ENCODE data around the gene PPARG. TPM values are rescaled to one million over a fixed set of nuclear protein-coding genes. Genes with fewer than 3 reads are reported as not detected.
A peak's percentile ranks its signal among the peaks of the same experiment; 100 is the strongest.

The PPARG gene
- total and polyA plus RNA-seq, 2 donors (not counting 3 experiments of a cell fraction or from before 2014, with no cell fraction given), result 0.15 to 1.3 TPM

- dilution Hi-C loops (cut with MboI; ENCODE audit: extremely low pct_ligation_motif_present, low sequenced_read_pairs) (no loop called here), intact Hi-C loops (cut with micrococcal nuclease) (loop anchor here (5.0 kb wide), 2 partner anchors 163 to 182 kb away; partner anchors contain the start of gene TSEN2)
- H3K4me2 ChIP-seq (ENCODE audit: insufficient read depth, low read length), result peak overlapping the region; percentile 38
- no peak overlapping the region for H2AFZ ChIP-seq (ENCODE audit: low read depth, low read length)
- no peaks in the 10 kb centered on the region for H3K9me1 ChIP-seq (replicated peaks; ENCODE audit: control insufficient read depth, extremely low read depth, insufficient read depth, low read length)
- H3K9ac ChIP-seq (replicated peaks; ENCODE audit: extremely low read depth, insufficient read depth, low read length), result no peak overlapping the region
- H3K79me2 ChIP-seq (ENCODE audit: control insufficient read depth, insufficient read depth, low read length), result no peaks in the 10 kb centered on the region
- TF ChIP-seq GATA2 (IDR thresholded peaks at IDR 0.05; ENCODE audit: insufficient read depth, insufficient read length, low read depth, low read length) (peak; percentile 38), EZH2 (IDR thresholded peaks at IDR 0.05; ENCODE audit: borderline replicate concordance, low read depth, low read length, severe bottlenecking) (no peak), JUN (IDR thresholded peaks at IDR 0.05; ENCODE audit: borderline replicate concordance, insufficient read depth, insufficient read length, low read depth) (no peak), MYC (IDR thresholded peaks at IDR 0.05; ENCODE audit: low read depth, low read length) (no peak), FOS (IDR thresholded peaks at IDR 0.05; ENCODE audit: borderline replicate concordance, insufficient read depth, low read length) (peak; percentile 42)
- TF ChIP-seq, protein P1, sequence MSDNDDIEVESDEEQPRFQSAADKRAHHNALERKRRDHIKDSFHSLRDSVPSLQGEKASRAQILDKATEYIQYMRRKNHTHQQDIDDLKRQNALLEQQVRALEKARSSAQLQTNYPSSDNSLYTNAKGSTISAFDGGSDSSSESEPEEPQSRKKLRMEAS (IDR thresholded peaks at IDR 0.05; ENCODE audit: insufficient read depth, insufficient read length), result no peak
- H3K27me3 ChIP-seq (ENCODE audit: control insufficient read depth in 2 of 2, insufficient read depth in 2 of 2, low read length in 2 of 2), result peaks cover 3 to 10% of the 10 kb centered on the region in 2 experiments
- H3K4me1 ChIP-seq (ENCODE audit: control insufficient read depth, extremely low read depth, insufficient read depth, low read length), result peaks cover 10% of the 10 kb centered on the region
- DNase-seq (ENCODE audit: low read depth, low spot score) (peak; percentile 57), FAIRE-seq (peak; percentile 40)
- no peak overlapping the region for H3K27ac ChIP-seq (ENCODE audit: insufficient read depth, low read depth, low read length)
- BruUV-seq (replicated peaks), result no TSS peak
- no peak overlapping the region for H3K4me3 ChIP-seq (replicated peaks in 1 of 3; ENCODE audit: insufficient read depth in 1 of 3, low read depth in 1 of 3, low read length in 3 of 3)
- no peaks in the 10 kb centered on the region for H4K20me1 ChIP-seq (replicated peaks; ENCODE audit: control insufficient read depth, extremely low read depth, insufficient read depth, low read length)
- H3K9me3 ChIP-seq (replicated peaks; ENCODE audit: control insufficient read depth, insufficient read depth, low read length), result no peaks in the 10 kb centered on the region
- no peaks in the 10 kb centered on the region for H3K36me3 ChIP-seq (ENCODE audit: control insufficient read depth in 2 of 2, extremely low read depth in 1 of 2, insufficient read depth in 2 of 2, low read length in 2 of 2)
- ChIA-PET POLR2A (no interaction called here), CTCF (interaction anchor here (1.3 kb wide), 1 partner anchor 158 kb away, joined by 3 read pairs; no protein-coding TSS in a partner anchor)
Measured at GRCh38 chr3:12318758-12319621, 30.1 kb downstream of the PPARG start.

Measured in endothelial cell of umbilical vein (primary cell).